ENCODE data around the gene ACVR1C.
A peak's percentile ranks its signal among the peaks of the same experiment; 100 is the strongest.
"Not testable (repeated sequence)": the region's sequence is repeated elsewhere in the genome, so short reads cannot be mapped to it uniquely, and the experiment has no call there.

ACVR1C gene

GRCh38 chr2:157536815-157537214 is 91.8 kb downstream of the ACVR1C start:
- no peak overlapping the region for H3K4me3 Mint-ChIP-seq
- H3K36me3 Mint-ChIP-seq: peaks cover 17% of the 10 kb centered on the region
- no peaks in the 10 kb centered on the region for H3K4me1 Mint-ChIP-seq
- no peaks in the 10 kb centered on the region for H3K9me3 Mint-ChIP-seq
- H3K27ac Mint-ChIP-seq: no peak overlapping the region
- H3K27me3 Mint-ChIP-seq: no peaks in the 10 kb centered on the region

- H3K9me3 Mint-ChIP-seq: no peaks in the 10 kb centered on the region
- no peak overlapping the region for H3K27ac Mint-ChIP-seq
- H3K4me3 Mint-ChIP-seq: no peak overlapping the region
- H3K27me3 Mint-ChIP-seq: no peaks in the 10 kb centered on the region
- H3K4me1 Mint-ChIP-seq: no peaks in the 10 kb centered on the region
- peaks cover 2% of the 10 kb centered on the region for H3K36me3 Mint-ChIP-seq
These were observed 99.5 kb downstream of the ACVR1C start for GRCh38 chr2:157528963-157529751.

- Mint-ChIP-seq H3K27me3 (no peaks in the 10 kb centered on the region), H3K9me3 (no peaks in the 10 kb centered on the region), H3K4me3 (no peak overlapping the region), H3K36me3 (no peaks in the 10 kb centered on the region), H3K27ac (no peak overlapping the region), H3K4me1 (no peaks in the 10 kb centered on the region)
These were observed 102.6 kb downstream of the ACVR1C start for GRCh38 chr2:157526070-157526469.

GRCh38 chr2:157523270-157524247 is 105.1 kb downstream of the ACVR1C start:
- no peak overlapping the region for H3K4me3 Mint-ChIP-seq

GRCh38 chr2:157514966-157515365 is 113.7 kb downstream of the ACVR1C start:
- not testable (repeated sequence) for H3K27me3 Mint-ChIP-seq, H3K4me1 Mint-ChIP-seq, H3K36me3 Mint-ChIP-seq, H3K4me3 Mint-ChIP-seq, H3K9me3 Mint-ChIP-seq, H3K27ac Mint-ChIP-seq

More at GRCh38 chr2:157523270-157524247, 105.1 kb downstream of the ACVR1C start:
- H3K4me1 Mint-ChIP-seq: no peaks in the 10 kb centered on the region
- no peaks in the 10 kb centered on the region for H3K9me3 Mint-ChIP-seq
- no peaks in the 10 kb centered on the region for H3K27me3 Mint-ChIP-seq
- H3K36me3 Mint-ChIP-seq: no peaks in the 10 kb centered on the region
- H3K27ac Mint-ChIP-seq: no peak overlapping the region

- Mint-ChIP-seq H3K27ac (no peak overlapping the region), H3K9me3 (peaks cover 4% of the 10 kb centered on the region)
These were observed 118.9 kb downstream of the ACVR1C start for GRCh38 chr2:157509744-157510143.

GRCh38 chr2:157508676-157509075 is 120.0 kb downstream of the ACVR1C start:
- peaks cover 4% of the 10 kb centered on the region for H3K9me3 Mint-ChIP-seq
- peaks cover 3% of the 10 kb centered on the region for H3K36me3 Mint-ChIP-seq
- peaks cover 2% of the 10 kb centered on the region for H3K27me3 Mint-ChIP-seq
- H3K27ac Mint-ChIP-seq: peak overlapping the region; percentile 1
- peaks cover 4% of the 10 kb centered on the region for H3K4me1 Mint-ChIP-seq
- no peak overlapping the region for H3K4me3 Mint-ChIP-seq

More at GRCh38 chr2:157509744-157510143, 118.9 kb downstream of the ACVR1C start:
- H3K36me3 Mint-ChIP-seq: peaks cover 1% of the 10 kb centered on the region
- H3K27me3 Mint-ChIP-seq: peaks cover 2% of the 10 kb centered on the region
- H3K4me3 Mint-ChIP-seq: no peak overlapping the region
- H3K4me1 Mint-ChIP-seq: peaks cover 4% of the 10 kb centered on the region

- Mint-ChIP-seq H3K4me3 (no peak overlapping the region), H3K4me1 (peaks cover 5% of the 10 kb centered on the region), H3K27ac (no peak overlapping the region), H3K9me3 (peaks cover 4% of the 10 kb centered on the region), H3K27me3 (peaks cover 2% of the 10 kb centered on the region), H3K36me3 (peaks cover 3% of the 10 kb centered on the region)
These were observed 122.1 kb downstream of the ACVR1C start for GRCh38 chr2:157506586-157506985.

- H3K27me3 Mint-ChIP-seq: peaks cover 2% of the 10 kb centered on the region
- no peak overlapping the region for H3K4me3 Mint-ChIP-seq
- H3K27ac Mint-ChIP-seq: no peak overlapping the region
- peaks cover 4% of the 10 kb centered on the region for H3K9me3 Mint-ChIP-seq
- peaks cover 18% of the 10 kb centered on the region for H3K4me1 Mint-ChIP-seq
- H3K36me3 Mint-ChIP-seq: peaks cover 3% of the 10 kb centered on the region
These were observed 124.0 kb downstream of the ACVR1C start for GRCh38 chr2:157504623-157505022.

GRCh38 chr2:157501026-157501425 is 127.6 kb downstream of the ACVR1C start:
- H3K36me3 Mint-ChIP-seq: peaks cover 1% of the 10 kb centered on the region
- peaks cover 22% of the 10 kb centered on the region for H3K4me1 Mint-ChIP-seq
- no peak overlapping the region for H3K4me3 Mint-ChIP-seq
- peak overlapping the region; percentile 36 for H3K27ac Mint-ChIP-seq
- H3K27me3 Mint-ChIP-seq: no peaks in the 10 kb centered on the region
- H3K9me3 Mint-ChIP-seq: no peaks in the 10 kb centered on the region

GRCh38 chr2:157500334-157500733 is 128.3 kb downstream of the ACVR1C start:
- H3K4me3 Mint-ChIP-seq: no peak overlapping the region
- H3K4me1 Mint-ChIP-seq: peaks cover 22% of the 10 kb centered on the region
- no peaks in the 10 kb centered on the region for H3K9me3 Mint-ChIP-seq
- H3K27ac Mint-ChIP-seq: no peak overlapping the region
- H3K36me3 Mint-ChIP-seq: peaks cover 1% of the 10 kb centered on the region
- H3K27me3 Mint-ChIP-seq: no peaks in the 10 kb centered on the region

- H3K9me3 Mint-ChIP-seq: no peaks in the 10 kb centered on the region
- H3K4me3 Mint-ChIP-seq: no peak overlapping the region
- no peaks in the 10 kb centered on the region for H3K27me3 Mint-ChIP-seq
- no peaks in the 10 kb centered on the region for H3K36me3 Mint-ChIP-seq
- H3K4me1 Mint-ChIP-seq: peaks cover 25% of the 10 kb centered on the region
- no peak overlapping the region for H3K27ac Mint-ChIP-seq
These were observed 130.2 kb downstream of the ACVR1C start for GRCh38 chr2:157498483-157498882.

- Mint-ChIP-seq H3K9me3 (no peaks in the 10 kb centered on the region), H3K4me3 (no peak overlapping the region), H3K27ac (peak overlapping the region; percentile 13), H3K4me1 (peaks cover 32% of the 10 kb centered on the region), H3K27me3 (no peaks in the 10 kb centered on the region), H3K36me3 (no peaks in the 10 kb centered on the region)
These were observed 130.9 kb downstream of the ACVR1C start for GRCh38 chr2:157497638-157498314.

GRCh38 chr2:157492189-157492773 is 136.4 kb downstream of the ACVR1C start:
- H3K27ac Mint-ChIP-seq: no peak overlapping the region
- H3K36me3 Mint-ChIP-seq: no peaks in the 10 kb centered on the region
- H3K4me3 Mint-ChIP-seq: no peak overlapping the region
- no peaks in the 10 kb centered on the region for H3K9me3 Mint-ChIP-seq
- no peaks in the 10 kb centered on the region for H3K27me3 Mint-ChIP-seq
- peaks cover 64% of the 10 kb centered on the region for H3K4me1 Mint-ChIP-seq

GRCh38 chr2:157489983-157490382 is 138.7 kb downstream of the ACVR1C start:
- H3K36me3 Mint-ChIP-seq: no peaks in the 10 kb centered on the region
- no peaks in the 10 kb centered on the region for H3K9me3 Mint-ChIP-seq
- peaks cover 84% of the 10 kb centered on the region for H3K4me1 Mint-ChIP-seq
- H3K4me3 Mint-ChIP-seq: no peak overlapping the region
- no peaks in the 10 kb centered on the region for H3K27me3 Mint-ChIP-seq
- H3K27ac Mint-ChIP-seq: no peak overlapping the region
